Limb (tissue), 2 donors: ENCODE results near the gene PNPLA2.

ENCODE experiments used
- DNase-seq, 2 donors: peaks; one replicate each; pipeline ENCODE4 v3.0.0-alpha.2; 2016; ENCODE audit errors: extremely low spot score in 2 of 2

PNPLA2 gene

GRCh38 chr11:830295-831117 is 11.8 kb downstream of the PNPLA2 start:
- DNase-seq: no peak

DNA sequence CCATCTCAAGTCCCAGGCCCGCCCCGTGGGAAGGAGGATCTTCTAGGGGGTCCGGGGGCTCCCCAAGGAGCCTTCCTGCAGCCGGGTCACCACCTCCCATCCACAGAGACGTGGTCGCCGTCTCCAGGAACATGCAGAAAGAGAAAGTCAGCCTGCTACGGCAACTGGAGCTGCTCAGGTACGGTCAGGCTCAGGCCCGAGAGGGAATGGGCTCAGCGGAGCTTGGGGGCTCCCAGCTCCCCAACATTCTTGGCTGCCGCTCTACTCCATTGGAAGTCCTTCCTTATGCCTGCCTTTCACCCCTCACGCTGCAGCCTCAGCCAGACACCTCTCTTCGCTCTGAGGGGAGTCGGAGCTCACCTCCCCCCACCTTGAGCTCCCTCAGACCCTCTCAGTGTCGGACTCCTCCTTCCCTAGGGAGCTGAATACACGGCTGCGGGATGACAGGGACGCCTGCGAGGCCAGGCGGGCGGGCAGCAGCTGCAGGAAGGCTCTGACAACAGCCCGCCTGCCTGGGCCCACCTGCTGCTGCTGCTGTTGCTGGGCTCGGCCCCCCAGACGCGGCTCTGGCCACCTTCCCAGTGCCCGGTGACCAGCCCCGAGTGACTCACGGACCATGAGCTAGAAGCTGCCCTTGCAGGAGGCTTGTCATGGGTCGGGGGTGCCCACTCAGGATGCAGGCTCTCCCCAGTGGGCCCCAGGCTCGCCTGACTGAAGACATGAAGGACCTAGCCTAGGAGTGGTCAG is 12.6 kb downstream of the PNPLA2 start:
- no peak for DNase-seq

- DNase-seq: no peak
Observed at GRCh38 chr11:831961-832528, 13.3 kb downstream of the PNPLA2 start.

DNA sequence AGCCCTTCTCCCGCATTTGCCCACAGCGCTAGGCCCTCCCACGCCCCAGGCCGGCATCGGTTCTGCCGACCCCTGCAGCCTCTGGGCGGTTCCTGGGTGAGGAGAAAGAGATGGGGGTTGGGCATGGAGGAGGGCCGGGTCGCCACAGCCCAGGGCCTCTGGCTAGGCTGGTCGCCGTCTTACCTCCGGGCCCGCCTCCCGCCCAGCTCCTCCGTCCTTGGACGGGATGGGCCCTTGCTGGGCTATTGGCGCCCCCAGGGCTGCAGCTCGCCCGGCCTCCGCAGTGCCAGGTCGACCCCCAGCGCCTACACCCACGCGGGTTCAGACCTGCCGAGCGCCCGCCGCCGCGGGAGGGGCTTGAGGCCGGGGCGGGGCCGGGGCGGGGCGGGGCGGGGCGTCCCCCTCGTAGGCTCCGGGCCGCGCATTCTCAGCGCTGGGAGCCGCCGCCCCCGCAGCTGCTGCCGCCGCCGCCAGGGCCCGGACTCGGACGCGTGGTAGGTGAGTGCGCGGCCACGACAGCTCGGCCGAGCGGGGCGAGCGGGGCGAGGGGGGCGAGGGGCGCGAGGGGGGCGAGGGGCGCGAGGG is 13.9 kb downstream of the PNPLA2 start, which contains the start of gene CD151:
Gene CD151 (plus strand): TSS at position 424 of the 585 bp plus-strand sequence. CDS start 3,118 bp downstream, outside the sequence.
- DNase-seq: peak in 1 of 2 donors; percentile 79

DNA sequence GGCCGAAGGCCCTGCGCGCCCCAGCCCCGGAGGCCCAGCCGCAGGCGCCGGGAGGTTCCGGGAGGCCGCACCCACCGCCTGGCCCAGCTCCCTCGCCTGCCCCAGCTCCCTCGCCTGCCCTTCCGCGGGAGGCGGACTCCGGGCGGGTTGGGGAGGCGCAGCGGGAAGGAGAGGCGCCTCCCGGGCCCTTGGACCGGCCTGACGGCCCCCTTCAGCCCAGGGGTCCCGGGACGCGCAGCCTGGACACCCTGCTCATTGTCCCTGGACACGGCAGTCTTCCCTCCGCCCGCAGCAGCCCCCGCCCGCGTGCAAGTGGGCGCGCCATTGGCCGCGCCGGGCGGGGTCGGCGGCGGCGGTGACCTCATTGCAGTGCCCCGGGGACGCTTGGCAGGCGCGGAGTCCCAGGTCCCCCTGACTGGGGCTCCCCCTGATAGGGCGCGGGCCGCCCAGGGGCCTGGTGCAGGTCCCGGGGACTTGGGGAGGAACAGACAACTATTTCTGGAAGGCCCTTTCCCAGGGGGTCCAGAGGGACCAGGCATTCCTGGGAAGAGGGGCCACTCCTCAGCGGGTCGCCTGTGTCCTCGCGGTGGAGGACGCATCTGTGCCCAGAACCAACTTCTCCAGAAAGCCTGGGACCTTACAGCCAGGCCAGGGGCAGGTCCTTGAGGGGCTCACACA is 14.5 kb downstream of the PNPLA2 start:
- DNase-seq: peak in 1 of 2 donors; percentile 77

- DNase-seq: no peak
Observed at GRCh38 chr11:833849-834311, 15.2 kb downstream of the PNPLA2 start.

DNA sequence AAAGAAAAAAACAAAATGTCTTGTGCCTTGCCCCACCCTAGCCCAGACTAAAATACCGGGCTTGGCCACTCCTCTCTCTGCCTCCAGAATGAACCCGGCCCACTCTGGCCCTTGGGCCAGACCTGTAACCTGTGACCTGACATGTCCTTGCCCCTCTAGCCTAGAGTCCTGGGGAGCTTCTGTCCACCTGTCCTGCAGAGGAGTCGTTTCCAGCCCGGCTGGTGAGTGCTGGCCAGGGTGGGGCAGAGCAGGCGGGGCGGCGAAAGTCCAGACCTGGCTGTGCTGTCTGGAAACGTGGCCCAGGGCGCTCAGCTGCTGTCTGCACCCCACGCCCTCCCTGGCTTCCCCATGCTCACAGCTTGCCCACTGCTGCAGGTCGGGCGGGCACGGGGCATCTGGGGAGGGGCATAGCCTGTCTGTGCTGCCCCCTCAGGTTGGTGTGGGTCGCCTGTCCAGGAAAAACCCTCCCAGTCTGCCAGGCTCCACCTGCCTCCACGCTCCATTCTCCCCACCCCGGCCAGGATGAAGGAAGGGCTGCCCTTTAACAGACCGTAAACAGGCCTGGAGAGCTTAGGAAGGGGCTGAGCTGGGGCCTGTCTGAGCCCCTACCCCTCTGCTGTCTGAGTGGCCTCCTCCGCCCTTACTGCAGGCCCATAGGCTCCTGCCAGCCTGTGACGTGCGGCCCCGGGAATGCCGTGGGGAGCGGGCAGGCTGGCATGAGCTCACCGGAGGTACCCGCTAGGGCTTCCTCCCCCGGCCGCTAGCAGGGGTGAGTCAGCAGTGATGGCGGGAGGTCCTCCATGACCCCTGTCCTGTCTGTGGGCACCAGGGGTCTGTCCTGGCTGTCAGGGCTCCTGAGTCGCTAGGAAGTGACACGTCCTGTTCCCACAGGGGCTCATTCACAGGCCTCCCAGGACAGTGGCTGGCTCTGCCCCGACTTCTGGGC is 15.9 kb downstream of the PNPLA2 start:
- DNase-seq: no peak

DNA sequence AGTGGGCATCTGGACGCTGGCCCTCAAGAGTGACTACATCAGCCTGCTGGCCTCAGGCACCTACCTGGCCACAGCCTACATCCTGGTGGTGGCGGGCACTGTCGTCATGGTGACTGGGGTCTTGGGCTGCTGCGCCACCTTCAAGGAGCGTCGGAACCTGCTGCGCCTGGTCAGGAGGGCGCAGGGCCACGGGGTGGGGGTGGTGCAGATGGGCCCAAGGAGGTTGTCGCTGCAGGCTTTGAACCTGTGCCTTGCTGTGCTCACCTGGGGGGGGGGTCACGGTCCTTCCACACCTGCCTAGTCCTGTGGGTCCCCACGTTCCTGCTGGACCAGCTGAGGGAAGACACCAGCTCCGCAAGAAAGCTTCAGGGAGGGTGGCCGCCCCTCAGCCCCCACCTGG is 17.6 kb downstream of the PNPLA2 start:
- no peak for DNase-seq

GRCh38 chr11:836700-837099 is 18.0 kb downstream of the PNPLA2 start:
- DNase-seq: no peak

DNA sequence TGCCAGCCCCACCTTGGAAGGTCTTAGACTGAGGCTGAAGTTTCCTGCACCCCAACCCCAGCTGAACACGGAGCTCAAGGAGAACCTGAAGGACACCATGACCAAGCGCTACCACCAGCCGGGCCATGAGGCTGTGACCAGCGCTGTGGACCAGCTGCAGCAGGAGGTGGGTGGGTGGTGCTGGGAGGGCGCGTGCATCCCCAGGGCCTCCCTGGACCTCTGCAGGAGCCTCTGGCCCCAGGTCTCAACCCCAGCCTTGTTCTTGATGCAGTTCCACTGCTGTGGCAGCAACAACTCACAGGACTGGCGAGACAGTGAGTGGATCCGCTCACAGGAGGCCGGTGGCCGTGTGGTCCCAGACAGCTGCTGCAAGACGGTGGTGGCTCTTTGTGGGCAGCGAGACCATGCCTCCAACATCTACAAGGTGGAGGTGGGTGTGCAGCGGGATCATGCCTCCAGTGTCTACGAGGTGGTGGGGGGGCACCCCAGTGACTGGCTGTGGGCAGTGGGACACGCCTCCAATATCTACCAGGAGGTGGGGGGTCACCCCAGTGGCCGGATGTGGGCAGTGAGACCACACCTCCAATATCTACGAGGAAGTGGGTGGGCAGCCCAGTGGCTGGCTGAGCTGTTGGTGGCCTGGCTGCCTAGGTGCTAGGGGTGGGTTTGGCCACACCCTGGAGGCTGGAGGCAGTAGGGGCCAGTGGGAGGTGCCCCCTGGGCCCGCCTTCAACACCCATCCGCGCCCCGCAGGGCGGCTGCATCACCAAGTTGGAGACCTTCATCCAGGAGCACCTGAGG is 18.7 kb downstream of the PNPLA2 start:
- no peak for DNase-seq

GRCh38 chr11:837990-838307 is 19.2 kb downstream of the PNPLA2 start:
- DNase-seq: no peak

GRCh38 chr11:838441-839279 is 19.9 kb downstream of the PNPLA2 start:
- DNase-seq: no peak

DNA sequence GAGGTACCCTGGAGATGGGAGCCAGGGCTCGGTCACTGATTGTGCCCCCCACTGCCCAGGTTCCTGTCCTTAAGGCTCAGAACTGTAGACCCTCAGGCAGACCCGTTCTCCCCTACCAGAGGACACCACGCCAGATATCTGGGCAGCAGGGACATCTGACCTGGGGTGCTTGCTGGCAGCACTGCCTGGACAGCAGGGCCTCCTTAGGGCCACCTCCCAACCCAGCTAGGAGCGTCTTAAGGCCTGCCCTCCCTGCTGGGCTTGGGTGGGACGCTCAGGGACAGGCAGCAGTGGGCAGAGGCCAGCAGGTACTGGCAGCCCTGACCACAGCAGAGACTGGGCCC is 20.5 kb downstream of the PNPLA2 start:
- no peak for DNase-seq

- no peak for DNase-seq
Observed at GRCh38 chr11:839875-840617, 21.3 kb downstream of the PNPLA2 start.

- DNase-seq: no peak
Observed at GRCh38 chr11:841981-842369, 23.3 kb downstream of the PNPLA2 start.

DNA sequence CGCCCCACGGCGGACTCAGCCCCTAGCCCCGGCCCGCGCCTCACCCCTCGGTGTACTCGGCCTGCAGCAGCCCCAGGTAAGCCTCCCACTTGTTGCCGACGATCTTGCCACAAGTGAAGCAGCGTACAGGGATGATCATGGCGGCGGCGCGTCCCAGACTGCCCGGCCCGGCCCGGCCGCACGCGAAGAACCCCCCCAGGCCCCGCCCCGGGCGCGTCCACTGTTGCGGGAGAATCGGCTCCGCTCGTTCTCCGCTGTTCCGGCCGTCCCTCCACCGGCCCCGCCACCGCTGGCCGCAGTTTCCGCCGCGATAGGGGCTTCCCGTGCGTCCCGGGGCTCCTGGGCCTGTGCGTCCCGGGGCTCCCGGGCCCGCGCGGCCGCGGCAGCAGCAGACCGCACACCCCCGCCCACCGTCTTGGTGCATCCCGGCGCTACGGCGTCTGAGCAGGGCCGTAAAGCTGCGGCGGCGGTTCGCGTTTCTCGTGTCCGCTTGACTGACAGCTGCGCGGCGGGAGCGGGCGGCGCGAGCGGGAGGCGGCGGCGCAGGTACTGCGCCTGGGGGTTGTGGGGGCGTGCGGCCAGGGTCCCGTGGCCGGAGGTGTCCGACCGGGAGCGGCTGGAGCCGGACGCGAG is 23.8 kb downstream of the PNPLA2 start, which contains the start of the genes POLR2L and TSPAN4:
Gene POLR2L (minus strand): TSS at position 160 of the 633 bp plus-strand sequence. CDS start 21 bp downstream, at position 139.
Gene TSPAN4 (plus strand): TSS at position 483 of the 633 bp plus-strand sequence. CDS start 7,453 bp downstream, outside the sequence.
- DNase-seq: peak; percentile 82 to 95

DNA sequence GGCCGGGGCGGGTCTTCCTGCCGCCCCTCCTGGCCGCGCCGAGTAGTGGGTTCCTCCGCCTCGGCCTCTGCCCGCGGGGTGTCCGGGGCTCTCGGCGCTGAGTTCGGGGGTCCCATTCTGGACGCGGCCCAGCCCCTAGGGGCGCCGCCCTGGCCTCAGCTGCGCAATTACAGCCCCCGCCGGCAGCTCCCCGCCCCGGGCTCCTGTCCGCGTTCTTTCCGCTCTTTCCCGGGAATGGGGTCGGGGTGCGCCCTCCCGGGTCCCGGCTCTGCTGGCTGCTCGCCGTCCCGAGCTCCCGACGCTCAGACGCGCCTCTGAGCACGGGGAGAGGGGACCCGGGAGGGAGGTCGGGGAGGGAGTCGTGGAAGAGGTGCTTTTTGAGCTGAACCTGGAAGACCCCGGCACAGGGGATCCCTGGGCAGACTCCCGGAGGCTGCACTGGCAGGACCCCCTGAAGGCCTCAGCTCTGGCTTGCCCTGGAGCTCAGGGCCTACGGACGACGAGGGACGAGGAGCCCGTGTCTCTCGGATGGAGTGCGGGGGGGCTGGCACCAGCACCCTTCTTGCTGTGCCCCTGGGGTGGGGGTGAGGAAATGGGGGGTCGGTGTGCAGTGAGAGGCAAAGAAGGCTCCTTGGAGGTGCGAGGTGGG is 24.5 kb downstream of the PNPLA2 start:
- DNase-seq: no peak
